GM13977 (cell line): ENCODE results near the gene TNN.

ENCODE experiments used
- DNase-seq: peaks from one replicate; pipeline ENCODE4 v3.0.0; 2012; ENCODE audit warnings: low spot score
- in situ Hi-C: fragments of 300-500 bp; cut with MboI; formaldehyde crosslinking; loops from one replicate; pipeline ENCODE4 v1.12.0; 2022; ENCODE audit warnings: low sequenced_read_pairs, low pct_unique_long_range_greater_than_20kb, mixed read lengths, inconsistent platforms; ENCODE audit not compliant: unreplicated experiment
- TF ChIP-seq, protein P1 (sequence below): IDR thresholded peaks from 2 replicates; pipeline ENCODE4 v1.5.1; 2012; ENCODE audit warnings: mild to moderate bottlenecking, control low read depth; ENCODE audit not compliant: insufficient read depth; ENCODE audit errors: extremely low read depth, missing control alignments

Gene TNN

GRCh38 chr1:175062339-175062738, 5.3 kb upstream of the TNN start:
- in situ Hi-C loops, result no loop called here
- TF ChIP-seq, protein P1, sequence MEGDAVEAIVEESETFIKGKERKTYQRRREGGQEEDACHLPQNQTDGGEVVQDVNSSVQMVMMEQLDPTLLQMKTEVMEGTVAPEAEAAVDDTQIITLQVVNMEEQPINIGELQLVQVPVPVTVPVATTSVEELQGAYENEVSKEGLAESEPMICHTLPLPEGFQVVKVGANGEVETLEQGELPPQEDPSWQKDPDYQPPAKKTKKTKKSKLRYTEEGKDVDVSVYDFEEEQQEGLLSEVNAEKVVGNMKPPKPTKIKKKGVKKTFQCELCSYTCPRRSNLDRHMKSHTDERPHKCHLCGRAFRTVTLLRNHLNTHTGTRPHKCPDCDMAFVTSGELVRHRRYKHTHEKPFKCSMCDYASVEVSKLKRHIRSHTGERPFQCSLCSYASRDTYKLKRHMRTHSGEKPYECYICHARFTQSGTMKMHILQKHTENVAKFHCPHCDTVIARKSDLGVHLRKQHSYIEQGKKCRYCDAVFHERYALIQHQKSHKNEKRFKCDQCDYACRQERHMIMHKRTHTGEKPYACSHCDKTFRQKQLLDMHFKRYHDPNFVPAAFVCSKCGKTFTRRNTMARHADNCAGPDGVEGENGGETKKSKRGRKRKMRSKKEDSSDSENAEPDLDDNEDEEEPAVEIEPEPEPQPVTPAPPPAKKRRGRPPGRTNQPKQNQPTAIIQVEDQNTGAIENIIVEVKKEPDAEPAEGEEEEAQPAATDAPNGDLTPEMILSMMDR, result no peak
- DNase-seq, result no peak

DNA sequence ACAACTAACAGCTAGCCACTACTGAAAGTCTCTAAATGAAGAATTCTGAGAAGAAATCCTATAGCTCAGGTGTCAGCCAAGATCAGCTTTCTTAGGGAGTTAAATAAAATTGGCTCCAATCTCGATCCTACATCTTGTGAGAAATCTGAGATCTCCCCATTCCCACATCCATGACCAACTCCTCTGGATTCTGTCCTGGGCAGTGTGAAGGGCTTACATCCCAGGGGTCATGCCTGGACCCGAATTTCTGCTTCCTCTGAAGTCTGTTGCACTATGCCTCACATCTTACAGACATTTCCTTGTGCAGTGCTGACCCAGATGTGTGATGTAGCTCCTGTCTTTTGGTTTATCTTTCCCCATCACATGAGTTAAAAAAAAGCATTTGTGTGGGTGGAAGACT, 4.8 kb upstream of the TNN start:
- TF ChIP-seq, protein P1, result no peak
- in situ Hi-C loops, result no loop called here
- DNase-seq, result no peak

DNA sequence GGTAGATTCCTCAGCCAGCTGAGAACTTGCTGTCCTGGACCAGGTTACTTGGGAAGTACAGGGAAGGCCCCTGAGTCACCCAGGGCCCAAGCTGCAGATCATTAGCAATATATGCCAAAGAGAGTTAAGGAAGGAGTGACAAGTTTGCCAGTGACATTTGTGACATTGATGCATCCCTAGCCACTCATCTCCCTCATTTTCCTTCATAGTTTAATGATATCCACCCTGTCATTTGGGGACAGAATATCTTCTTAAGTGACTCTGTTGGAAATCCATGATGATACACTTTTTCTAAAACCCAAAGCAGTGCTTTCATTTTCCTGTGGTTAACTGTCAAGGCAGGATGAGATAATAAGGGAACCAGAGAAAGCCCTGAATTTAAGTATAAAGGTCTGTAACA, 3.2 kb downstream of the TNN start:
- DNase-seq, result no peak
- TF ChIP-seq, protein P1, result no peak
- in situ Hi-C loops, result no loop called here

- TF ChIP-seq, protein P1, result no peak
- in situ Hi-C loops, result no loop called here
- no peak for DNase-seq
Observed at GRCh38 chr1:175071276-175071943, 3.8 kb downstream of the TNN start.

DNA sequence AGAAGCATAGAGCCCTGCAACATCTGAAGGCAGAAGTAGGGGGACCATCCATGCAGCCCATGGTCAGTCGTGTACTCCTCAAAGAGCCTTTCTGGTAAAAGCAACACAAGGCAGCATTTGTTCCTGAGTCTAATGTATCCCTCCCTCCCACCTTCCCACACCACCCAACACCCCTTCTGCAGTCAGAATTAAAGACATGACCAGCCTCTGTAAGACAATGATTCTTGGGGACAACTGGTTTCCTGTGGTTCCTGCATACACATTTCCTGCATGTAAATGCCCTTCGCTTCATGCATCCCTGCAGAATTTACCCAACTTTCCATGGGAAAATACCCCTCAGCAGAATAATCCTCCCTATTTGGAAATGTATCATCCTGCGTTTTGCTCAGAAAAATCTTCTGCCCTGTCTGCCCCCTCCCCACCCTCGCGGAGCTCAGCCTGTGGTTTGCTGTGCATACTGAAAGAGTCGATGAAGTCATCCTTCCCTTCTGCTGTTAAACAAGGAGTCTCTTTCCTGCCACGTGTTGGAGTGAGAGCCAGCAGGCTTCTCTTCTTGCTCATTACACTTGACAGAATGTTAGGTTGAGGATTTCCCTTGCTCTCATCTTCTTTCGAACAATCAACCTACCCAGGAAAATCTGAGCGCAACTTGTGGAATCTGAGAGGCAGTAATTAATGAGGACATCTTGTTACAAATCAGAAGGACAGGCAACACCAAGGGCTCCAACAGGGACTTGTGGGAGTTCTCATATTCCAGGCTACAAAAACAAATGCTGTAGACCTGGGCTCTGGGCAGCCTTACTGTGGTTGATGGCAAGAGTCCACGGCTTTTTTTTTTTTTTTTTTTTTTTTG, 4.7 kb downstream of the TNN start:
- DNase-seq, result peak; percentile 73
- in situ Hi-C loops, result no loop called here
- TF ChIP-seq, protein P1, result no peak

DNA sequence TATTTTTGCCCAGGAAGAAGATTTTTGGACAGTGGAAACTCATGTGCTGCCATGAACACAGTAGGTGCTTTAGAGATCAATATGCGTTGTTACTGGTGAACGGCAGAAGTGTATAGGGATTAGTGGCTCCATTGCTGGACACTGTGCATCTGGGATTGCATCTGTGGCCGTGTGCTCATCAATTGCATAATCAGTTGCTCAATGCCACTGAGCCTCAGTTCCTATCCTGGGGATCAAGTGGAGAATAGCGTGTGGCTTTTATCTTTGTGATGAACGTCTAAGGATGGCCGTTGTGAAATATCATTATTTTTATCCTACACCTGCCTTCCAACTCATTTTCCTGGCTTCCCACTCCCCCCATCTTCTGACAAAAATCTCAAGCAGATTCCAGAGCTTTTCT, 5.4 kb downstream of the TNN start:
- DNase-seq, result no peak
- in situ Hi-C loops, result no loop called here
- TF ChIP-seq, protein P1, result no peak
